ENCODE data around the gene RSF1.

The RSF1 gene

GRCh38 chr11:77736473-77736872 is 84.0 kb downstream of the RSF1 start:
- DNase-seq, result no peak

- no peak for DNase-seq
These were observed 85.6 kb downstream of the RSF1 start for GRCh38 chr11:77734890-77735289.

GRCh38 chr11:77732143-77732542 is 88.4 kb downstream of the RSF1 start:
- no peak for DNase-seq

- DNase-seq, result no peak
These were observed 89.7 kb downstream of the RSF1 start for GRCh38 chr11:77730789-77731188.

- no peak for DNase-seq
These were observed 91.5 kb downstream of the RSF1 start for GRCh38 chr11:77729063-77729462.

- no peak for DNase-seq
These were observed 92.2 kb downstream of the RSF1 start for GRCh38 chr11:77728203-77728786.

GRCh38 chr11:77726524-77726923 is 94.0 kb downstream of the RSF1 start:
- no peak for DNase-seq

GRCh38 chr11:77725433-77725832 is 95.1 kb downstream of the RSF1 start:
- no peak for DNase-seq

GRCh38 chr11:77724636-77725035 is 95.9 kb downstream of the RSF1 start:
- DNase-seq, result no peak

GRCh38 chr11:77723024-77723423 is 97.5 kb downstream of the RSF1 start:
- no peak for DNase-seq

GRCh38 chr11:77710358-77710757 is 110.2 kb downstream of the RSF1 start:
- no peak for DNase-seq

- no peak for DNase-seq
These were observed 114.5 kb downstream of the RSF1 start for GRCh38 chr11:77705876-77706579.

GRCh38 chr11:77705195-77705875 is 115.2 kb downstream of the RSF1 start:
- DNase-seq, result no peak

- DNase-seq, result no peak
These were observed 116.5 kb downstream of the RSF1 start for GRCh38 chr11:77704029-77704428.

GRCh38 chr11:77699425-77699824 is 121.1 kb downstream of the RSF1 start:
- no peak for DNase-seq

GRCh38 chr11:77698896-77699295 is 121.6 kb downstream of the RSF1 start:
- no peak for DNase-seq

GRCh38 chr11:77697865-77698264 is 122.7 kb downstream of the RSF1 start:
- DNase-seq, result no peak

GRCh38 chr11:77695417-77695816 is 125.1 kb downstream of the RSF1 start:
- no peak for DNase-seq

- no peak for DNase-seq
These were observed 129.9 kb downstream of the RSF1 start for GRCh38 chr11:77690649-77691048.

- DNase-seq, result no peak
These were observed 133.4 kb downstream of the RSF1 start for GRCh38 chr11:77687088-77687487.

- no peak for DNase-seq
These were observed 143.4 kb downstream of the RSF1 start for GRCh38 chr11:77677138-77677537.

GRCh38 chr11:77672264-77672663 is 148.3 kb downstream of the RSF1 start:
- DNase-seq, result no peak

- DNase-seq, result no peak
These were observed 150.5 kb downstream of the RSF1 start for GRCh38 chr11:77669848-77670511.

GRCh38 chr11:77668760-77669159 is 151.8 kb downstream of the RSF1 start:
- DNase-seq, result no peak
